Measurements from ENCODE around the gene CDIP1. TPM values are rescaled to one million over a fixed set of nuclear protein-coding genes. Genes with fewer than 3 reads are reported as not detected.

CDIP1 gene
- total RNA-seq, 1 donor from 2014 or later, result 64.7 TPM

DNA sequence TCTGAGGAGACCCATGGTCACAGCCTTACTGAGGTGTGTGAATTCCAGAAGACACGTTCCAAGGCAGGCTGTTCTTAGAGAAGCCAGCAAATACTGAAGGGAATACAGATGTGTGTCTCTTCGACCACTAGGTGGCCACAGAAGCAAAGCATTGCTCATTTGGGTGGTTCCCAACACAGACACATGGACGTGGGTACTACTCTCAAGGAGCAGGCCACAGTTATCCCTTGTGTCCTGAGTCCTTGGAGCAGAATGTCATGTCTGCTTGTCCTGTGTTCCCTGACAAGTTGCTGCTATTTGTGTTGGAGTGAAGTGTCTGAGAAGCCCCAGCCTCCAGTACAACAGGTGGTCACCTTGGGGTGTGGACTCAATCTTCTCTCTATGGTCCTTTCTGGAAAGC, 32.1 kb downstream of the CDIP1 start:
- peak; percentile 61 for DNase-seq (ENCODE audit: low read depth)
- FAIRE-seq, result peak; percentile 72
- H3K36me3 Mint-ChIP-seq (ENCODE audit: low read depth, unreplicated experiment), result peaks cover 4% of the 10 kb centered on the region
- Histone ChIP-seq H2AFZ (ENCODE audit: low read depth, low read length) (no peak overlapping the region), H3K4me3 (ENCODE audit: insufficient read depth, low read depth, low read length) (no peak overlapping the region), H3K27ac (ENCODE audit: low read depth, low read length) (no peak overlapping the region), H3K9ac (ENCODE audit: low read length) (peak overlapping the region; percentile 11), H3K36me3 (ENCODE audit: insufficient read depth, low read length) (peaks cover 20% of the 10 kb centered on the region), H3K4me2 (ENCODE audit: low read length) (no peak overlapping the region), H3K4me1 (ENCODE audit: insufficient read depth, low read length) (peaks cover 4% of the 10 kb centered on the region), H3K79me2 (ENCODE audit: insufficient read depth, low read length) (peaks cover 34% of the 10 kb centered on the region), H3K27me3 (ENCODE audit: insufficient read depth, low read length) (no peaks in the 10 kb centered on the region), H4K20me1 (ENCODE audit: insufficient read depth, low read length) (peaks cover 62% of the 10 kb centered on the region), H3K9me3 (ENCODE audit: insufficient read depth, low read depth, low read length) (no peaks in the 10 kb centered on the region)
- no peak overlapping the region for H3K4me3 Mint-ChIP-seq (ENCODE audit: unreplicated experiment)
- no peaks in the 10 kb centered on the region for H3K9me3 Mint-ChIP-seq (ENCODE audit: unreplicated experiment)
- H3K27ac Mint-ChIP-seq (ENCODE audit: unreplicated experiment), result no peak overlapping the region
- H3K27me3 Mint-ChIP-seq (ENCODE audit: low read depth, unreplicated experiment), result no peaks in the 10 kb centered on the region
- no peak for TF ChIP-seq EZH2 (IDR thresholded peaks at IDR 0.05; ENCODE audit: insufficient read depth, low read length)
- TF ChIP-seq, protein P1, sequence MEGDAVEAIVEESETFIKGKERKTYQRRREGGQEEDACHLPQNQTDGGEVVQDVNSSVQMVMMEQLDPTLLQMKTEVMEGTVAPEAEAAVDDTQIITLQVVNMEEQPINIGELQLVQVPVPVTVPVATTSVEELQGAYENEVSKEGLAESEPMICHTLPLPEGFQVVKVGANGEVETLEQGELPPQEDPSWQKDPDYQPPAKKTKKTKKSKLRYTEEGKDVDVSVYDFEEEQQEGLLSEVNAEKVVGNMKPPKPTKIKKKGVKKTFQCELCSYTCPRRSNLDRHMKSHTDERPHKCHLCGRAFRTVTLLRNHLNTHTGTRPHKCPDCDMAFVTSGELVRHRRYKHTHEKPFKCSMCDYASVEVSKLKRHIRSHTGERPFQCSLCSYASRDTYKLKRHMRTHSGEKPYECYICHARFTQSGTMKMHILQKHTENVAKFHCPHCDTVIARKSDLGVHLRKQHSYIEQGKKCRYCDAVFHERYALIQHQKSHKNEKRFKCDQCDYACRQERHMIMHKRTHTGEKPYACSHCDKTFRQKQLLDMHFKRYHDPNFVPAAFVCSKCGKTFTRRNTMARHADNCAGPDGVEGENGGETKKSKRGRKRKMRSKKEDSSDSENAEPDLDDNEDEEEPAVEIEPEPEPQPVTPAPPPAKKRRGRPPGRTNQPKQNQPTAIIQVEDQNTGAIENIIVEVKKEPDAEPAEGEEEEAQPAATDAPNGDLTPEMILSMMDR (IDR thresholded peaks at IDR 0.05; ENCODE audit: insufficient read depth, low read depth, low read length), result peak; percentile 92
- peaks cover 20% of the 10 kb centered on the region for H3K4me1 Mint-ChIP-seq (ENCODE audit: low read depth, unreplicated experiment)

DNA sequence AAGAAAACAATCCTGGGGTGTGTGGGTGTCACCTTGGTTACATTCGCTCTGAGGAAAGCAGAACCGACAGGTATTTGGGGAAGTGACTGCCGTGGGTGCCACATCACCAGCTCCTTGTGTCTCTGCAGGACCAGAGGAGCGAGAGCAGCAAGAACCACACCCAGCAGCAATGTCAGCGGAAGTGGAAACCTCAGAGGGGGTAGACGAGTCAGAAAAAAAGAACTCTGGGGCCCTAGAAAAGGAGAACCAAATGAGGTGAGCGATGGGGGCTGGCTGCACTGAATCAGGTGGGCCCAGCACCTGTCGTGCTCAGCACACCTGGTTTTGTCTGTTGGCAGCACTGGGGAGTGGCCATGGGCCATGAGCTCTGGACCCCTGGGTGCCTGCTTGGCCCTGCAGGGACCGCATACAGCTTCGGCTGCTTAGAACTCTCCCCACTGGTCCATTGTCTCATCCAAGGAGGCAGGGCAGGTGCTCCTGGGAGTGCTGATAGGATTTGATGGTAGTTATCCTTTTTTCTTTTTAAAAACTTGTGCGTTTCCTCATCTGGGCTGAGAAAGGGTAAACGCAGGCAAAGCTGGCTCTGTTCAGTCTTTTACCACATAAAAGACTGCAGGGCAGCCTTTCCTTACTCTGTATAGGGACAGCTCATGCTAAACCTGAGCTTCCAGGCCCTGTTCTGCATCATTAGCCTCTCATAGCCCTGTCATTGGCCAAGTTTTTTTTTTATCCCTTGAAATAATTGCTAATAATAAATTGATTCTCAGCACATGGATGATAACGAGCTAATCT, 33.0 kb downstream of the CDIP1 start:
- peak overlapping the region; percentile 82 for H3K27ac Mint-ChIP-seq (ENCODE audit: unreplicated experiment)
- no peaks in the 10 kb centered on the region for H3K9me3 Mint-ChIP-seq (ENCODE audit: unreplicated experiment)
- Histone ChIP-seq H3K27me3 (ENCODE audit: insufficient read depth, low read length) (no peaks in the 10 kb centered on the region), H4K20me1 (ENCODE audit: insufficient read depth, low read length) (peaks cover 58% of the 10 kb centered on the region), H2AFZ (ENCODE audit: low read depth, low read length) (no peak overlapping the region), H3K4me1 (ENCODE audit: insufficient read depth, low read length) (peaks cover 13% of the 10 kb centered on the region), H3K4me3 (ENCODE audit: insufficient read depth, low read depth, low read length) (no peak overlapping the region), H3K36me3 (ENCODE audit: insufficient read depth, low read length) (peaks cover 17% of the 10 kb centered on the region), H3K79me2 (ENCODE audit: insufficient read depth, low read length) (peaks cover 40% of the 10 kb centered on the region), H3K9me3 (ENCODE audit: insufficient read depth, low read depth, low read length) (no peaks in the 10 kb centered on the region), H3K9ac (ENCODE audit: low read length) (no peak overlapping the region), H3K27ac (ENCODE audit: low read depth, low read length) (no peak overlapping the region), H3K4me2 (ENCODE audit: low read length) (no peak overlapping the region)
- no peak for TF ChIP-seq EZH2 (IDR thresholded peaks at IDR 0.05; ENCODE audit: insufficient read depth, low read length)
- TF ChIP-seq, protein P1 (IDR thresholded peaks at IDR 0.05; ENCODE audit: insufficient read depth, low read depth, low read length), result no peak
- no peak overlapping the region for H3K4me3 Mint-ChIP-seq (ENCODE audit: unreplicated experiment)
- peaks cover 27% of the 10 kb centered on the region for H3K4me1 Mint-ChIP-seq (ENCODE audit: low read depth, unreplicated experiment)
- H3K36me3 Mint-ChIP-seq (ENCODE audit: low read depth, unreplicated experiment), result peaks cover 4% of the 10 kb centered on the region
- no peak for DNase-seq (ENCODE audit: low read depth)
- no peak for FAIRE-seq
- no peaks in the 10 kb centered on the region for H3K27me3 Mint-ChIP-seq (ENCODE audit: low read depth, unreplicated experiment)

DNA sequence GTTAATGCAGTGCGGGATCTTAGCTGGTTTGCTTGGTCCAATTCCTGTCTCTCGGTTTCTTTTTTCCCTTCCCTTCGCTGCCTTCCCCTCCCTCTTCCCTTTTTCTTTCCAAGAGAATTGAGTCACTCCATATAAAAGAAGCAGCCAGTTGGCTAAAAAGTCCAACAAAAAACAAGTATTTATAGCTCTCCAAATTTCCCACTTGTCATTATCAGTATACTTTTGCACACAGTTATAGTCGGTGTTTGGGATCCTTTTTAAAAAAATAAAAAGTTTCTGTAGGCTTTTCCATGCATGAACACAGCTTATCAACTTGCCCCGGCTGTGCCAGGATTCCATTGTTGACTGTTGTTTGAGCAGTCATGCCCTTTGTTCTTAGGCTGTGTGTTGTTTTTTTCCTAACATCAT, 37.5 kb downstream of the CDIP1 start:
- H3K79me2 ChIP-seq (ENCODE audit: insufficient read depth, low read length), result peaks cover 61% of the 10 kb centered on the region
- Mint-ChIP-seq H3K27me3 (ENCODE audit: low read depth, unreplicated experiment) (no peaks in the 10 kb centered on the region), H3K4me1 (ENCODE audit: low read depth, unreplicated experiment) (peaks cover 46% of the 10 kb centered on the region), H3K9me3 (ENCODE audit: unreplicated experiment) (no peaks in the 10 kb centered on the region), H3K4me3 (ENCODE audit: unreplicated experiment) (peak overlapping the region; percentile 17), H3K36me3 (ENCODE audit: low read depth, unreplicated experiment) (peaks cover 4% of the 10 kb centered on the region), H3K27ac (ENCODE audit: unreplicated experiment) (peak overlapping the region; percentile 85)
- FAIRE-seq (no peak), DNase-seq (ENCODE audit: low read depth) (peak; percentile 39)
- no peaks in the 10 kb centered on the region for H3K9me3 ChIP-seq (ENCODE audit: insufficient read depth, low read depth, low read length)
- H3K9ac ChIP-seq (ENCODE audit: low read length), result peak overlapping the region; percentile 55
- peak overlapping the region; percentile 44 for H3K27ac ChIP-seq (ENCODE audit: low read depth, low read length)
- H3K27me3 ChIP-seq (ENCODE audit: insufficient read depth, low read length), result no peaks in the 10 kb centered on the region
- H3K4me2 ChIP-seq (ENCODE audit: low read length), result peak overlapping the region; percentile 74
- TF ChIP-seq, protein P1 (IDR thresholded peaks at IDR 0.05; ENCODE audit: insufficient read depth, low read depth, low read length), result no peak
- no peak for TF ChIP-seq EZH2 (IDR thresholded peaks at IDR 0.05; ENCODE audit: insufficient read depth, low read length)
- peak overlapping the region; percentile 9 for H3K4me3 ChIP-seq (ENCODE audit: insufficient read depth, low read depth, low read length)
- H3K4me1 ChIP-seq (ENCODE audit: insufficient read depth, low read length), result peaks cover 27% of the 10 kb centered on the region
- peaks cover 9% of the 10 kb centered on the region for H3K36me3 ChIP-seq (ENCODE audit: insufficient read depth, low read length)
- H2AFZ ChIP-seq (ENCODE audit: low read depth, low read length), result no peak overlapping the region
- peaks cover 58% of the 10 kb centered on the region for H4K20me1 ChIP-seq (ENCODE audit: insufficient read depth, low read length)
